GM06990 (cell line): ENCODE data around the gene CMTM7.

Source experiments
- DNase-seq: peaks from one replicate; pipeline ENCODE4 v3.0.0-alpha.2; 2011; ENCODE audit not compliant: insufficient read length; ENCODE audit errors: extremely low read depth
- H3K27me3 ChIP-seq: replicated peaks from 2 replicates; pipeline ENCODE4 v1.6.0; 2011; ENCODE audit warnings: low read length; ENCODE audit not compliant: control insufficient read depth, insufficient read depth
- H3K36me3 ChIP-seq: 2 replicates; pipeline ENCODE4 v1.5.1; 2011; ENCODE audit warnings: low read length; ENCODE audit not compliant: control insufficient read depth, insufficient read depth
- H3K4me3 ChIP-seq: replicated peaks from 2 replicates; pipeline ENCODE4 v1.5.1; 2011; ENCODE audit warnings: low read depth, mild to moderate bottlenecking, control low read depth, low read length
- TF ChIP-seq, protein P1 (sequence below): IDR thresholded peaks from 2 replicates; pipeline ENCODE4 v1.5.1; 2011; ENCODE audit warnings: low read length, control low read depth, mild to moderate bottlenecking, inconsistent platforms; ENCODE audit not compliant: insufficient read depth, poor library complexity, severe bottlenecking

Gene CMTM7

DNA sequence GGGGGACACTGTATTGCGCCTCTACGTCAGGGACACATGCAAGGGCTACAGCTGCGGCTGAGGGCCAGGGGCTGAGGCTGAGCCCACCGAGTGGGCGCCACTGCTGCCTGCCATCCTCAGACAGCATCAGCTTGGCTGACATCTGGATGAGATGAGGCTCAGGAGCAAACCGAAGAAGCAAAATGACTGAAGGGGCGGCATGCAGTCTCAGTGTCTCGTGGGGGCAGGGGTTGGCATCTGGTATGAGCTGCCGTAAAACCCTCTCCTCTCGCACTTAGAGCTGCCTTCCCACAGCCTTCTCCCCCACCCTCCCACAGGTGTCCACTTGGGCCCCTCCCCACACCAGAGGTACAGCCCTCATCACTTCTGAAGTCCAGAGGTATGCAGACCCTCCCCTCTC is 24.2 kb upstream of the CMTM7 start:
- Histone ChIP-seq H3K4me3 (no peak overlapping the region), H3K27me3 (no peaks in the 10 kb centered on the region; the same call in 1 of the 2 replicates), H3K36me3 (no peaks in the 10 kb centered on the region)
- TF ChIP-seq, protein P1, sequence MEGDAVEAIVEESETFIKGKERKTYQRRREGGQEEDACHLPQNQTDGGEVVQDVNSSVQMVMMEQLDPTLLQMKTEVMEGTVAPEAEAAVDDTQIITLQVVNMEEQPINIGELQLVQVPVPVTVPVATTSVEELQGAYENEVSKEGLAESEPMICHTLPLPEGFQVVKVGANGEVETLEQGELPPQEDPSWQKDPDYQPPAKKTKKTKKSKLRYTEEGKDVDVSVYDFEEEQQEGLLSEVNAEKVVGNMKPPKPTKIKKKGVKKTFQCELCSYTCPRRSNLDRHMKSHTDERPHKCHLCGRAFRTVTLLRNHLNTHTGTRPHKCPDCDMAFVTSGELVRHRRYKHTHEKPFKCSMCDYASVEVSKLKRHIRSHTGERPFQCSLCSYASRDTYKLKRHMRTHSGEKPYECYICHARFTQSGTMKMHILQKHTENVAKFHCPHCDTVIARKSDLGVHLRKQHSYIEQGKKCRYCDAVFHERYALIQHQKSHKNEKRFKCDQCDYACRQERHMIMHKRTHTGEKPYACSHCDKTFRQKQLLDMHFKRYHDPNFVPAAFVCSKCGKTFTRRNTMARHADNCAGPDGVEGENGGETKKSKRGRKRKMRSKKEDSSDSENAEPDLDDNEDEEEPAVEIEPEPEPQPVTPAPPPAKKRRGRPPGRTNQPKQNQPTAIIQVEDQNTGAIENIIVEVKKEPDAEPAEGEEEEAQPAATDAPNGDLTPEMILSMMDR, result no peak
- no peak for DNase-seq

DNA sequence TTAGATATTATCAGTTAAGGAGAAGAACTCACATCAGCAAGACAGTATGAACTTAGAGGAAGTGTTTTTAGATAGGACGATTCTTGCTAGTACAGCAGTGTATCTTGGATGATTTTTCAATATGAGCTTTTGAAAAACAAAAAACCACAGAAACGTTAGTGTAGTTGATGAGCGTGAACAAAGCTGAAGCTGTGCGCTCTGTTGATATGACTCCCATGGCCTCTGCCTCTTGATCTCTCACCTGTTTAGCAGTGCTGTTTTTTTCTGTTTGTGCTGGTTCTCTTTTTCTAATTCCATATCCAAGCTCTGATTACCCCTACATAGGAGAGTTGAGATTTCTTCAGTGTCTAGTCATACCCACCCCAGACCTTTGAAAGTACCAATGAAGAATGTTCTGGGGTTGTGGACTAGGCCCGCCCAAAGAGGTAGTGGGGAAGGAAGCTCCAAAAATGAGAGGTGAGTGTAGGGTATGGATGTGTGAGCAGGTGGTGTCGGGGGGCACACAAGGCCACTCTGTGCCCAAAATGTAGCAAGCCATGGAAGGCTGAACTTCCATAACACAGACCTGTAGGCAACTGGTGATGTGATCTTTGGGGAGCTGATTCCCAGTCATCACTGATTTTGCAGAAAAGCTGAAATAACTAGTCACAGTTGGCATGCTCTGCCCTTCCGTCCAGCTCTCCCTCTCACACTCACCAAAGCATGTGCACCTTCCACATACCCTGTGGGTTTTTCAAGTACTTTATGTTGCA is 20.0 kb upstream of the CMTM7 start:
- TF ChIP-seq, protein P1, result no peak
- no peak for DNase-seq

DNA sequence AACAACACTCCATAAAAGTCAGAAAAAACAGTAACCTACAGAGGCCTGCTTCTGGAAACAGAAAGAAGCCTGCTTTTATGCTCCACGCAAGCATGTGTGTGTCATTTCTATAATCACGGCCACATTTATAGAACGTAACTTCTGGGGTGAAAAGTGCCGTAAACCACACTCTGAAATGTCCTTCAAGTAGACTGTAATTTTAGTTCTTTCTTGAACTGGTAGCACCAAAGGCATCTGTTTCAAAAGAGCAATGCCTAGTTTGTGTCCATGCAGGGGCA is 19.5 kb upstream of the CMTM7 start:
- DNase-seq, result no peak
- H3K36me3 ChIP-seq, result no peaks in the 10 kb centered on the region
- TF ChIP-seq, protein P1, result no peak
- H3K27me3 ChIP-seq, result peaks cover 1% of the 10 kb centered on the region; the same call in 1 of the 2 replicates
- no peak overlapping the region for H3K4me3 ChIP-seq

More for the DNA sequence above, 20.0 kb upstream of the CMTM7 start:
- no peaks in the 10 kb centered on the region for H3K36me3 ChIP-seq
- H3K27me3 ChIP-seq, result no peaks in the 10 kb centered on the region
- H3K4me3 ChIP-seq, result no peak overlapping the region

DNA sequence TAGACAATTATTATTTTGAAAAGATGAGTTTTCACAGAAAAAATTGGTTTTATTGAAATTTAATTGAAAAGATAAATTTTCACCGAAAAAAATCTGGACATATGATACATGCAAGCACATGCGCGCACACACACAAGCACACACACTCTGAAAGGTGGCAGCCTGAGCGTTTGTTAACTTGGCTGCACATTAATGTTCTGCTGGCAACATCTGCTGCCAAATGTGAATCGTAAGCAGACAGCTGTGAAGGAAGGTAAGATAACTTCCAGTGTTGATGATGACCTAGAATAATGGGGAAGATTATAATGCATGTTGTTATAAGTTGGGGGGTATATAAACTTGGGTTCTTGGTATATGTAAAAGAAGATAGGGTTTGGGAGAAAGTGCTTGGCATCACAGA is 18.4 kb upstream of the CMTM7 start:
- TF ChIP-seq, protein P1, result no peak
- Histone ChIP-seq H3K36me3 (no peaks in the 10 kb centered on the region), H3K4me3 (no peak overlapping the region), H3K27me3 (peaks cover 1% of the 10 kb centered on the region; the same call in 1 of the 2 replicates)
- DNase-seq, result no peak

DNA sequence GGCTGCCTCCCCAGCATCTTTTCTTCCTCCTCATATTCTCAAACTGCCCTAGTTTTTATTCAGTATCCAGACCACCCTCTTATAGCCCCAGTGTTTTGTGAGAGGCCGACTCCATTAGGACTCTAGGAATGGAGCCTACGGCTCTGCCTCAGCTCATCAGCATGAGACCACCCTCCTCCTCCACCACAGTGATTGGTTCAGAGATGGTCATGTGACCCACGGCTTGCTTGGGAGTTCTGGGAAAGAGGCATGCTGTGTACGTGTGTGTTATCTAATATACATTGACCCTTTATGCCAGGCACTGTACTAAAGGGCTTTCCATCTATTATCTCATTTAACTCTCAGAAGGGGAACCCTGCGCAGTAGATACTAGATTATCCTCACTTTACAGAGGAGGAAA is 17.8 kb upstream of the CMTM7 start:
- no peaks in the 10 kb centered on the region for H3K36me3 ChIP-seq
- TF ChIP-seq, protein P1, result no peak
- DNase-seq, result no peak
- H3K4me3 ChIP-seq, result no peak overlapping the region
- peaks cover 1% of the 10 kb centered on the region; the same call in 1 of the 2 replicates for H3K27me3 ChIP-seq
